Breast epithelium (tissue), 3 donors: ENCODE data around the gene PDE4D.

Source experiments
- POLR2A ChIP-seq: fragments of 450-650 bp; IDR thresholded peaks from one replicate; pipeline ENCODE4 v1.6.1; 2016; ENCODE audit warnings: antibody characterized with exemption, mild to moderate bottlenecking, moderate library complexity
- POLR2AphosphoS5 ChIP-seq, 3 donors: sonication (generic); formaldehyde crosslinking; IDR thresholded peaks; one replicate each; pipeline ENCODE4 v1.6.1; 2017; ENCODE audit warnings: antibody characterized with exemption in 3 of 3
- TF ChIP-seq, protein P1 (sequence below), 3 donors: fragments of 450-650 bp; IDR thresholded peaks; one replicate each; pipeline ENCODE4 v1.5.1; 2016 to 2017; ENCODE audit warnings: antibody characterized with exemption in 3 of 3, mild to moderate bottlenecking in 3 of 3, moderate library complexity in 3 of 3

DNA sequence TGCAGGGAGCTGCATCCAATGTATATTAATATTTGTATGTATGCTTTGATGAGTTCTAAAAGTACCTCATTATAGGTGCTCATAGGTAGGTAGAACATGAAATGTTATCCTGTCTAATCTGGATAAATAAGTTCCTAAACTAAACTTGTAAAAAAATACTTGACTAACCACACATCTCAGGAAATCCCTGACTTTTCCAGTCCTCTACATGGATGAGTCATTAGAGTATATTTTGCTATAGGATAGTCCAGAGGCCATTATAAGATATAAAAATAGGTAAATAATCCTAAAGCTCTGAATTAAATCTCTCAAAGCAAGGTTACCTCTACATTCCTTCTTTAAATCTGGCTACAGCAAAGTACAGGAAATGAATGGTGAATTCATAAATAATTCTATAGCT is 906.3 kb downstream of the PDE4D start:
- TF ChIP-seq POLR2A: no peak
- TF ChIP-seq, protein P1, sequence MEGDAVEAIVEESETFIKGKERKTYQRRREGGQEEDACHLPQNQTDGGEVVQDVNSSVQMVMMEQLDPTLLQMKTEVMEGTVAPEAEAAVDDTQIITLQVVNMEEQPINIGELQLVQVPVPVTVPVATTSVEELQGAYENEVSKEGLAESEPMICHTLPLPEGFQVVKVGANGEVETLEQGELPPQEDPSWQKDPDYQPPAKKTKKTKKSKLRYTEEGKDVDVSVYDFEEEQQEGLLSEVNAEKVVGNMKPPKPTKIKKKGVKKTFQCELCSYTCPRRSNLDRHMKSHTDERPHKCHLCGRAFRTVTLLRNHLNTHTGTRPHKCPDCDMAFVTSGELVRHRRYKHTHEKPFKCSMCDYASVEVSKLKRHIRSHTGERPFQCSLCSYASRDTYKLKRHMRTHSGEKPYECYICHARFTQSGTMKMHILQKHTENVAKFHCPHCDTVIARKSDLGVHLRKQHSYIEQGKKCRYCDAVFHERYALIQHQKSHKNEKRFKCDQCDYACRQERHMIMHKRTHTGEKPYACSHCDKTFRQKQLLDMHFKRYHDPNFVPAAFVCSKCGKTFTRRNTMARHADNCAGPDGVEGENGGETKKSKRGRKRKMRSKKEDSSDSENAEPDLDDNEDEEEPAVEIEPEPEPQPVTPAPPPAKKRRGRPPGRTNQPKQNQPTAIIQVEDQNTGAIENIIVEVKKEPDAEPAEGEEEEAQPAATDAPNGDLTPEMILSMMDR (IDR thresholded peaks at IDR 0.05): no peak
- no peak for TF ChIP-seq POLR2AphosphoS5 (IDR thresholded peaks at IDR 0.05)
